ENCODE results near the gene COG7. TPM values are rescaled to one million over a fixed set of nuclear protein-coding genes. Genes with fewer than 3 reads are reported as not detected.

Gene COG7
- total RNA-seq, 3 donors from 2014 or later: 12.8 to 31.6 (median 29.2) TPM

GRCh38 chr16:23423496-23424049, 29.4 kb downstream of the COG7 start:
- no peak overlapping the region for H3K4me3 ChIP-seq
- TF ChIP-seq CTCF (IDR thresholded peaks at IDR 0.05) (no peak), POLR2AphosphoS5 (IDR thresholded peaks at IDR 0.05) (peak; percentile 69 to 84 (median 76))
- no peaks in the 10 kb centered on the region for H3K27me3 ChIP-seq
- peak overlapping the region; percentile 98 for H3K27ac ChIP-seq
- peak; percentile 83 to 95 for DNase-seq (ENCODE audit: low spot score in 2 of 2)
- no peaks in the 10 kb centered on the region for H3K9me3 ChIP-seq
- H3K4me1 ChIP-seq: peaks cover 9 to 10% of the 10 kb centered on the region in 2 donors
- no peaks in the 10 kb centered on the region for H3K36me3 ChIP-seq
- intact Hi-C loops (cut with DNase I; ENCODE audit: low total_unique reads): loop anchor here (10.0 kb wide), 1 partner anchor 109 kb away; no protein-coding TSS in a partner anchor

- intact Hi-C loops (cut with DNase I; ENCODE audit: low total_unique reads): loop anchor here (10.0 kb wide), 1 partner anchor 105 kb away; no protein-coding TSS in a partner anchor
- H3K27me3 ChIP-seq: no peaks in the 10 kb centered on the region
- H3K4me3 ChIP-seq: no peak overlapping the region
- H3K27ac ChIP-seq: no peak overlapping the region
- peaks cover 9 to 10% of the 10 kb centered on the region in 2 donors for H3K4me1 ChIP-seq
- no peaks in the 10 kb centered on the region for H3K36me3 ChIP-seq
- no peak for DNase-seq (ENCODE audit: low spot score in 2 of 2)
- no peaks in the 10 kb centered on the region for H3K9me3 ChIP-seq
- TF ChIP-seq CTCF (IDR thresholded peaks at IDR 0.05): no peak
- TF ChIP-seq POLR2AphosphoS5 (IDR thresholded peaks at IDR 0.05): no peak
- TF ChIP-seq POLR2A (IDR thresholded peaks at IDR 0.05): no peak
These were observed 33.0 kb downstream of the COG7 start for GRCh38 chr16:23420011-23420410.

GRCh38 chr16:23416816-23417215, 36.2 kb downstream of the COG7 start:
- intact Hi-C loops (cut with DNase I; ENCODE audit: low total_unique reads): loop anchor here (5.0 kb wide), 1 partner anchor 495 kb away; no protein-coding TSS in a partner anchor

GRCh38 chr16:23414731-23415130, 38.3 kb downstream of the COG7 start:
- no peaks in the 10 kb centered on the region for H3K27me3 ChIP-seq
- TF ChIP-seq CTCF (IDR thresholded peaks at IDR 0.05): no peak
- TF ChIP-seq POLR2AphosphoS5 (IDR thresholded peaks at IDR 0.05): no peak
- no peak for TF ChIP-seq POLR2A (IDR thresholded peaks at IDR 0.05)
- no peak overlapping the region for H3K4me3 ChIP-seq
- H3K9me3 ChIP-seq: no peaks in the 10 kb centered on the region
- intact Hi-C loops (cut with DNase I; ENCODE audit: low total_unique reads): loop anchor here (5.0 kb wide), 1 partner anchor 492 kb away; no protein-coding TSS in a partner anchor
- H3K36me3 ChIP-seq: peaks cover 5% of the 10 kb centered on the region
- no peak overlapping the region for H3K27ac ChIP-seq
- H3K4me1 ChIP-seq: no peaks in the 10 kb centered on the region
- DNase-seq (ENCODE audit: low spot score in 2 of 2): no peak

More at GRCh38 chr16:23416816-23417215, 36.2 kb downstream of the COG7 start:
- Histone ChIP-seq H3K27me3 (no peaks in the 10 kb centered on the region), H3K4me1 (no peaks in the 10 kb centered on the region), H3K4me3 (no peak overlapping the region), H3K27ac (no peak overlapping the region), H3K9me3 (no peaks in the 10 kb centered on the region), H3K36me3 (peaks cover 5% of the 10 kb centered on the region)
- no peak for TF ChIP-seq CTCF (IDR thresholded peaks at IDR 0.05)
- TF ChIP-seq POLR2A (IDR thresholded peaks at IDR 0.05): no peak
- TF ChIP-seq POLR2AphosphoS5 (IDR thresholded peaks at IDR 0.05): no peak
- DNase-seq (ENCODE audit: low spot score in 2 of 2): no peak

- DNase-seq (ENCODE audit: low spot score in 2 of 2): peak in 1 of 2 donors; percentile 48
These were observed 42.8 kb downstream of the COG7 start for GRCh38 chr16:23410176-23410575.

More at GRCh38 chr16:23410176-23410575, 42.8 kb downstream of the COG7 start:
- no peaks in the 10 kb centered on the region for H3K27me3 ChIP-seq
- intact Hi-C loops (cut with DNase I; ENCODE audit: low total_unique reads): no loop called here
- peaks cover 5% of the 10 kb centered on the region for H3K36me3 ChIP-seq
- no peak overlapping the region for H3K4me3 ChIP-seq
- H3K27ac ChIP-seq: peak overlapping the region in 1 of 2 donors; percentile 48
- H3K4me1 ChIP-seq: no peaks in the 10 kb centered on the region
- TF ChIP-seq POLR2A (IDR thresholded peaks at IDR 0.05) (no peak), POLR2AphosphoS5 (IDR thresholded peaks at IDR 0.05) (peak in 1 of 3 donors; percentile 24), CTCF (IDR thresholded peaks at IDR 0.05) (no peak)
- H3K9me3 ChIP-seq: no peaks in the 10 kb centered on the region

Data from breast epithelium (tissue), 4 donors.